Upper lobe of left lung (tissue), 4 donors: ENCODE results near the gene NFU1.

ENCODE experiments used
- EP300 ChIP-seq, 4 donors: sonication (generic); formaldehyde crosslinking; IDR thresholded peaks; one replicate each; pipeline ENCODE4 v1.5.1; 2017; ENCODE audit warnings: antibody characterized with exemption in 4 of 4, control low read depth in 2 of 4
- POLR2A ChIP-seq, 4 donors: fragments of 450-650 bp; IDR thresholded peaks; one replicate each; pipeline ENCODE4 v1.5.1; 2016 to 2017; ENCODE audit warnings: antibody characterized with exemption in 4 of 4, mild to moderate bottlenecking in 2 of 4
- POLR2AphosphoS5 ChIP-seq, 2 donors: sonication (generic); formaldehyde crosslinking; IDR thresholded peaks; one replicate each; pipeline ENCODE4 v1.5.1; 2017; ENCODE audit warnings: antibody characterized with exemption in 2 of 2
- TF ChIP-seq, protein P1 (sequence below), 6 experiments: fragments of 450-650 bp in 4 of 6; fragments of 200-600 bp in 2 of 6; sonication (generic) in 2 of 6; IDR thresholded peaks; one replicate each; pipeline ENCODE4 v1.5.1; 2016 to 2019; ENCODE audit warnings: antibody characterized with exemption in 6 of 6

DNA sequence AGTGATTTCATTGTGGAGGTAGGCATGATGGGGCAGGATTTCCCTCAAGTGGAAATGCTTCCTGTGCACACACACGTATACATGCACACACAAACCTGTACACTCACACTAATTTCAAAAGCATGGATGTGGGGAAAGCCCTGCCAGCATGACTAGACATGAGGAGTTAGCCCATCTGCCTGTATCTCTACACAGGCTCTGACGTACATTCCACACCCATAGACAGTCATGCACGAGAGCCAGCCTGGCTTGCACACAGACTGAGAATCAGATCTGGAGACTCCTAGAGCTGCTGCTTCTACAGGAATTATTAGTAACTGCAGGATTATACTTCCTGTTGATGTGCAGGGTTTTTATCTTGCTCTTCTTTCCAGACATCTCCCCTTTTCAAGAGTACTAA, 27.3 kb upstream of the NFU1 start:
- TF ChIP-seq, protein P1, sequence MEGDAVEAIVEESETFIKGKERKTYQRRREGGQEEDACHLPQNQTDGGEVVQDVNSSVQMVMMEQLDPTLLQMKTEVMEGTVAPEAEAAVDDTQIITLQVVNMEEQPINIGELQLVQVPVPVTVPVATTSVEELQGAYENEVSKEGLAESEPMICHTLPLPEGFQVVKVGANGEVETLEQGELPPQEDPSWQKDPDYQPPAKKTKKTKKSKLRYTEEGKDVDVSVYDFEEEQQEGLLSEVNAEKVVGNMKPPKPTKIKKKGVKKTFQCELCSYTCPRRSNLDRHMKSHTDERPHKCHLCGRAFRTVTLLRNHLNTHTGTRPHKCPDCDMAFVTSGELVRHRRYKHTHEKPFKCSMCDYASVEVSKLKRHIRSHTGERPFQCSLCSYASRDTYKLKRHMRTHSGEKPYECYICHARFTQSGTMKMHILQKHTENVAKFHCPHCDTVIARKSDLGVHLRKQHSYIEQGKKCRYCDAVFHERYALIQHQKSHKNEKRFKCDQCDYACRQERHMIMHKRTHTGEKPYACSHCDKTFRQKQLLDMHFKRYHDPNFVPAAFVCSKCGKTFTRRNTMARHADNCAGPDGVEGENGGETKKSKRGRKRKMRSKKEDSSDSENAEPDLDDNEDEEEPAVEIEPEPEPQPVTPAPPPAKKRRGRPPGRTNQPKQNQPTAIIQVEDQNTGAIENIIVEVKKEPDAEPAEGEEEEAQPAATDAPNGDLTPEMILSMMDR (IDR thresholded peaks at IDR 0.05): no peak
- TF ChIP-seq POLR2A (IDR thresholded peaks at IDR 0.05) (no peak), POLR2AphosphoS5 (IDR thresholded peaks at IDR 0.05) (no peak), EP300 (IDR thresholded peaks at IDR 0.05) (no peak)
